Neural cell (in vitro differentiated cells): Measurements from ENCODE around the gene CCL19. TPM values are rescaled to one million over a fixed set of nuclear protein-coding genes. Genes with fewer than 3 reads are reported as not detected.

Source experiments
- H2AFZ ChIP-seq: fragments of 200-600, 300-800 bp; sonication (generic), shearing (Covaris generic); 2 replicates; pipeline ENCODE4 v1.6.0; 2014; ENCODE audit warnings: low read depth, mild to moderate bottlenecking, antibody characterized with exemption, low read length, moderate library complexity
- H3F3A ChIP-seq: fragments of 200-600 bp; shearing (Covaris generic); 2 replicates; pipeline ENCODE4 v1.6.1; 2016; ENCODE audit warnings: mild to moderate bottlenecking, moderate library complexity, mixed read lengths, antibody characterized with exemption, low read length; ENCODE audit not compliant: insufficient read depth, poor library complexity, severe bottlenecking
- H3K27ac ChIP-seq: fragments of 200-600, 300-800 bp; sonication (generic), shearing (Covaris generic); 2 replicates; pipeline ENCODE4 v1.5.1; 2014; ENCODE audit warnings: mild to moderate bottlenecking, low read length, moderate library complexity
- H3K27me3 ChIP-seq: fragments of 300-800, 200-600 bp; sonication (generic), shearing (Covaris generic); 2 replicates; pipeline ENCODE4 v1.6.0; 2014; ENCODE audit warnings: mild to moderate bottlenecking, low read depth, low read length, moderate library complexity; ENCODE audit not compliant: insufficient read depth
- H3K36me3 ChIP-seq: fragments of 300-800, 200-600 bp; sonication (generic), shearing (Covaris generic); 2 replicates; pipeline ENCODE4 v1.5.1; 2014; ENCODE audit warnings: mild to moderate bottlenecking, antibody characterized with exemption, low read length, moderate library complexity; ENCODE audit not compliant: insufficient read depth
- H3K4me2 ChIP-seq: fragments of 300-800, 200-600 bp; sonication (generic), shearing (Covaris generic); 2 replicates; pipeline ENCODE4 v1.6.0; 2014; ENCODE audit warnings: mild to moderate bottlenecking, low read length
- H3K4me3 ChIP-seq: fragments of 300-800, 200-600 bp; sonication (generic), shearing (Covaris generic); 2 replicates; pipeline ENCODE4 v1.5.1; 2014; ENCODE audit warnings: mild to moderate bottlenecking, low read length, moderate library complexity
- H3K79me2 ChIP-seq: fragments of 200-600 bp; shearing (Covaris generic); replicated peaks from 2 replicates; pipeline ENCODE4 v1.6.0; 2014; ENCODE audit warnings: mild to moderate bottlenecking, low read length, moderate library complexity; ENCODE audit not compliant: insufficient read depth
- H3K9ac ChIP-seq: fragments of 300-800, 200-600 bp; sonication (generic), shearing (Covaris generic); 2 replicates; pipeline ENCODE4 v1.6.1; 2016; ENCODE audit warnings: mild to moderate bottlenecking, low read length, mixed read lengths
- H3K9me2 ChIP-seq: fragments of 200-600 bp; shearing (Covaris generic); 2 replicates; pipeline ENCODE4 v1.6.1; 2016; ENCODE audit warnings: mild to moderate bottlenecking, low read length, mixed read lengths; ENCODE audit not compliant: insufficient read depth
- H3K9me3 ChIP-seq: fragments of 200-600, 300-800 bp; sonication (generic), shearing (Covaris generic); 2 replicates; pipeline ENCODE4 v1.6.1; 2016; ENCODE audit warnings: mild to moderate bottlenecking, mixed run types, low read length, moderate library complexity, mixed read lengths
- H4K20me1 ChIP-seq: fragments of 200-600 bp; shearing (Covaris generic); 2 replicates; pipeline ENCODE4 v1.6.1; 2016; ENCODE audit warnings: mild to moderate bottlenecking, mixed run types; ENCODE audit not compliant: insufficient read depth
- CTCF ChIP-seq: fragments of 450-650 bp; IDR thresholded peaks from 2 replicates; pipeline ENCODE4 v1.5.1; 2014; ENCODE audit warnings: antibody characterized with exemption, mild to moderate bottlenecking, moderate library complexity; ENCODE audit not compliant: poor library complexity, severe bottlenecking
- EP300 ChIP-seq: fragments of 450-650 bp; conservative IDR thresholded peaks from 2 replicates; pipeline ENCODE4 v1.6.1; 2014; ENCODE audit warnings: antibody characterized with exemption, mild to moderate bottlenecking, moderate library complexity; ENCODE audit not compliant: poor library complexity, severe bottlenecking
- EZH2 ChIP-seq: fragments of 200-600, 300-800 bp; shearing (Covaris generic), sonication (generic); IDR thresholded peaks from 2 replicates; pipeline ENCODE4 v1.6.1; 2014; ENCODE audit warnings: antibody characterized with exemption, low read length, borderline replicate concordance, mild to moderate bottlenecking; ENCODE audit not compliant: insufficient read depth, poor library complexity, severe bottlenecking
- MXI1 ChIP-seq: fragments of 450-650 bp; conservative IDR thresholded peaks from 2 replicates; pipeline ENCODE4 v1.6.1; 2014; ENCODE audit warnings: antibody characterized with exemption, mild to moderate bottlenecking; ENCODE audit not compliant: poor library complexity, severe bottlenecking
- POLR2AphosphoS5 ChIP-seq: IDR thresholded peaks from 2 replicates; pipeline ENCODE4 v1.6.1; 2012
- RAD21 ChIP-seq: fragments of 450-650 bp; conservative IDR thresholded peaks from 2 replicates; pipeline ENCODE4 v1.6.1; 2014; ENCODE audit warnings: antibody characterized with exemption, mild to moderate bottlenecking, moderate library complexity
- SMC3 ChIP-seq: fragments of 450-650 bp; conservative IDR thresholded peaks from 2 replicates; pipeline ENCODE4 v1.6.1; 2014; ENCODE audit warnings: antibody characterized with exemption, mild to moderate bottlenecking, moderate library complexity; ENCODE audit not compliant: poor library complexity
- TAF1 ChIP-seq: IDR thresholded peaks from 2 replicates; pipeline ENCODE4 v1.6.1; 2012; ENCODE audit warnings: low read depth
- polyA plus RNA-seq: library from polyadenylated mRNA; depleted of rRNA; stranded (reverse); fragments of >200 nt; gene quantifications from 2 replicates; pipeline ENCODE4 v1.2.3, GENCODE V29; 2014
- TF ChIP-seq, protein P1 (sequence below): IDR thresholded peaks from 2 replicates; pipeline ENCODE4 v1.6.1; 2012; ENCODE audit warnings: borderline replicate concordance

The CCL19 gene
- polyA plus RNA-seq, 1 donor from 2014 or later: not detected

GRCh38 chr9:34647084-34647403, 44.0 kb downstream of the CCL19 start:
- Histone ChIP-seq H3K4me3 (peak overlapping the region; percentile 84), H3K36me3 (no peaks in the 10 kb centered on the region), H3K4me2 (peak overlapping the region; percentile 95), H3F3A (no peaks in the 10 kb centered on the region), H2AFZ (peak overlapping the region; percentile 91), H3K27me3 (no peaks in the 10 kb centered on the region), H3K9ac (peak overlapping the region; percentile 90), H3K27ac (peak overlapping the region; percentile 89), H3K9me2 (no peaks in the 10 kb centered on the region), H3K79me2 (no peaks in the 10 kb centered on the region), H3K9me3 (no peaks in the 10 kb centered on the region), H4K20me1 (no peaks in the 10 kb centered on the region)
- TF ChIP-seq, protein P1, sequence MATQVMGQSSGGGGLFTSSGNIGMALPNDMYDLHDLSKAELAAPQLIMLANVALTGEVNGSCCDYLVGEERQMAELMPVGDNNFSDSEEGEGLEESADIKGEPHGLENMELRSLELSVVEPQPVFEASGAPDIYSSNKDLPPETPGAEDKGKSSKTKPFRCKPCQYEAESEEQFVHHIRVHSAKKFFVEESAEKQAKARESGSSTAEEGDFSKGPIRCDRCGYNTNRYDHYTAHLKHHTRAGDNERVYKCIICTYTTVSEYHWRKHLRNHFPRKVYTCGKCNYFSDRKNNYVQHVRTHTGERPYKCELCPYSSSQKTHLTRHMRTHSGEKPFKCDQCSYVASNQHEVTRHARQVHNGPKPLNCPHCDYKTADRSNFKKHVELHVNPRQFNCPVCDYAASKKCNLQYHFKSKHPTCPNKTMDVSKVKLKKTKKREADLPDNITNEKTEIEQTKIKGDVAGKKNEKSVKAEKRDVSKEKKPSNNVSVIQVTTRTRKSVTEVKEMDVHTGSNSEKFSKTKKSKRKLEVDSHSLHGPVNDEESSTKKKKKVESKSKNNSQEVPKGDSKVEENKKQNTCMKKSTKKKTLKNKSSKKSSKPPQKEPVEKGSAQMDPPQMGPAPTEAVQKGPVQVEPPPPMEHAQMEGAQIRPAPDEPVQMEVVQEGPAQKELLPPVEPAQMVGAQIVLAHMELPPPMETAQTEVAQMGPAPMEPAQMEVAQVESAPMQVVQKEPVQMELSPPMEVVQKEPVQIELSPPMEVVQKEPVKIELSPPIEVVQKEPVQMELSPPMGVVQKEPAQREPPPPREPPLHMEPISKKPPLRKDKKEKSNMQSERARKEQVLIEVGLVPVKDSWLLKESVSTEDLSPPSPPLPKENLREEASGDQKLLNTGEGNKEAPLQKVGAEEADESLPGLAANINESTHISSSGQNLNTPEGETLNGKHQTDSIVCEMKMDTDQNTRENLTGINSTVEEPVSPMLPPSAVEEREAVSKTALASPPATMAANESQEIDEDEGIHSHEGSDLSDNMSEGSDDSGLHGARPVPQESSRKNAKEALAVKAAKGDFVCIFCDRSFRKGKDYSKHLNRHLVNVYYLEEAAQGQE: no peak
- TF ChIP-seq EZH2 (no peak), CTCF (no peak), EP300 (no peak), POLR2AphosphoS5 (no peak), TAF1 (no peak), MXI1 (no peak), RAD21 (no peak), SMC3 (no peak)

- no peaks in the 10 kb centered on the region for H3F3A ChIP-seq
- H3K4me3 ChIP-seq: peak within 1 kb of the TSS; percentile 84
- H3K27me3 ChIP-seq: no peaks in the 10 kb centered on the region
- H4K20me1 ChIP-seq: no peaks in the 10 kb centered on the region
- H3K4me2 ChIP-seq: peak within 1 kb of the TSS; percentile 95
- H3K9ac ChIP-seq: peak within 1 kb of the TSS; percentile 90
- no peaks in the 10 kb centered on the region for H3K9me2 ChIP-seq
- H3K79me2 ChIP-seq: no peaks in the 10 kb centered on the region
- H3K9me3 ChIP-seq: no peaks in the 10 kb centered on the region
- no peaks in the 10 kb centered on the region for H3K36me3 ChIP-seq
- peak within 1 kb of the TSS; percentile 91 for H2AFZ ChIP-seq
- H3K27ac ChIP-seq: peak within 1 kb of the TSS; percentile 89
- TF ChIP-seq POLR2AphosphoS5: peak; percentile 89
- TF ChIP-seq MXI1: peak; percentile 66
- TF ChIP-seq EZH2: no peak
- TF ChIP-seq CTCF: peak; percentile 75
- peak; percentile 81 for TF ChIP-seq TAF1
- peak; percentile 56 for TF ChIP-seq SMC3
- no peak for TF ChIP-seq EP300
- TF ChIP-seq, protein P1: peak; percentile 79
- peak; percentile 7 for TF ChIP-seq RAD21
These were observed 44.6 kb downstream of the CCL19 start, which contains the start of gene GALT for GRCh38 chr9:34646211-34647083. Gene GALT (plus strand): TSS chr9:34646675. CDS start chr9:34646705, 30 bp downstream.
